NCI-H2171 treated with DMSO at 0.1 percent for 48 hours (cell line): ENCODE measurements around the gene KIAA2012.
A peak's percentile ranks its signal among the peaks of the same experiment; 100 is the strongest.
"Not testable (repeated sequence)": the region's sequence is repeated elsewhere in the genome, so short reads cannot be mapped to it uniquely, and the experiment has no call there.

ENCODE experiments used
- DNase-seq: peaks from one replicate; lab custom pipeline; 2025; lab: John Stamatoyannopoulos, UW

The KIAA2012 gene

GRCh38 chr2:202196727-202197126 lies 123.7 kb downstream of the KIAA2012 start:
- no peak for DNase-seq

- no peak for DNase-seq
Observed at GRCh38 chr2:202201220-202202160, 128.4 kb downstream of the KIAA2012 start.

- DNase-seq: no peak
Observed at GRCh38 chr2:202203348-202203747, 130.3 kb downstream of the KIAA2012 start.

- no peak for DNase-seq
Observed at GRCh38 chr2:202204855-202205254, 131.8 kb downstream of the KIAA2012 start.

- no peak for DNase-seq
Observed at GRCh38 chr2:202208526-202208925, 135.5 kb downstream of the KIAA2012 start.

- DNase-seq: no peak
Observed at GRCh38 chr2:202215179-202215578, 142.1 kb downstream of the KIAA2012 start.

- no peak for DNase-seq
Observed at GRCh38 chr2:202221873-202222272, 148.8 kb downstream of the KIAA2012 start.

GRCh38 chr2:202237787-202238233 lies 164.8 kb downstream of the KIAA2012 start:
- peak; percentile 33 for DNase-seq

- DNase-seq: peak; percentile 90
Observed at GRCh38 chr2:202238234-202239197, 165.5 kb downstream of the KIAA2012 start, which contains the start of gene SUMO1. Gene SUMO1, minus strand, starts transcription at chr2:202238597. Its CDS starts 146 bp downstream, at chr2:202238451.

GRCh38 chr2:202247710-202248109 lies 174.7 kb downstream of the KIAA2012 start:
- DNase-seq: not testable (repeated sequence)

GRCh38 chr2:202249521-202250253 lies 176.6 kb downstream of the KIAA2012 start:
- no peak for DNase-seq

- no peak for DNase-seq
Observed at GRCh38 chr2:202251494-202251893, 178.4 kb downstream of the KIAA2012 start.
